H1 (cell line): Measurements from ENCODE around the gene OR9A2. TPM values are rescaled to one million over a fixed set of nuclear protein-coding genes. Genes with fewer than 3 reads are reported as not detected.

ENCODE experiments used
- BCL11A ChIP-seq, 2 experiments: IDR thresholded peaks; one replicate each; pipeline ENCODE4 v1.6.1; 2011; ENCODE audit warnings: low read depth in 2 of 2, low read length in 2 of 2, mild to moderate bottlenecking in 2 of 2
- CEBPB ChIP-seq: IDR thresholded peaks from 2 replicates; pipeline ENCODE4 v1.6.1; 2012; ENCODE audit warnings: low read depth, low read length
- EGR1 ChIP-seq: IDR thresholded peaks from 2 replicates; pipeline ENCODE4 v1.6.1; 2011; ENCODE audit warnings: low read depth, low read length, borderline replicate concordance
- EZH2 ChIP-seq: fragments of 200-600 bp; sonication (generic); IDR thresholded peaks from 2 replicates; pipeline ENCODE4 v1.7.1; 2012; ENCODE audit warnings: low read depth, mild to moderate bottlenecking, moderate library complexity, low read length, inconsistent platforms; ENCODE audit not compliant: severe bottlenecking
- MAFK ChIP-seq: IDR thresholded peaks from 2 replicates; pipeline ENCODE4 v1.6.1; 2012; ENCODE audit warnings: low read depth, mild to moderate bottlenecking, improper control_type of control experiment, low read length
- SIN3A ChIP-seq, 2 experiments: IDR thresholded peaks in 1 of 2; conservative IDR thresholded peaks in 1 of 2; 2 replicates each; pipeline ENCODE4 v1.6.1; 2011 to 2012; ENCODE audit warnings: low read length in 2 of 2, improper control_type of control experiment in 1 of 2, low read depth in 1 of 2, mild to moderate bottlenecking in 1 of 2
- polyA plus RNA-seq, 7 experiments: library from polyadenylated mRNA; depleted of rRNA in 3 of 7; stranded (reverse) in 5 of 7; unstranded in 2 of 7; fragments of >200 nt in 5 of 7; fragments of 200-250 nt in 2 of 7; gene quantifications; 1 replicate in 5 of 7; 2 replicates in 1 of 7; 4 replicates in 1 of 7; pipeline versions ENCODE4 v1.2.1 to v1.2.3, GENCODE V29; 2011 to 2013; ENCODE audit warnings: missing spikeins in 2 of 7, mixed read lengths in 2 of 7
- total RNA-seq: library from RNA; stranded (reverse); fragmentation: NEBNext Ultra II Directional; extraction: Animal tissue kit (Norgen Biotek cat#: 25700); gene quantifications from 2 replicates; pipeline ENCODE4 v1.2.1, GENCODE V29; 2021
- TF ChIP-seq, protein P1 (sequence below): IDR thresholded peaks from 2 replicates; pipeline ENCODE4 v1.6.1; 2012; ENCODE audit warnings: inconsistent platforms

Gene OR9A2
- total and polyA plus RNA-seq, 2 of the 8 experiments (the other 6 are each of a cell fraction or from before 2014, with no cell fraction given): not detected

- TF ChIP-seq SIN3A (conservative IDR thresholded peaks at IDR 0.05 in 1 of 2, IDR thresholded peaks at IDR 0.05 in 1 of 2; ENCODE audit: low read depth in 1 of 2, low read length in 2 of 2) (no peak), MAFK (no peak), EGR1 (no peak), EZH2 (no peak), BCL11A (IDR thresholded peaks at IDR 0.05; ENCODE audit: low read depth in 2 of 2, low read length in 2 of 2) (no peak), CEBPB (no peak)
- TF ChIP-seq, protein P1, sequence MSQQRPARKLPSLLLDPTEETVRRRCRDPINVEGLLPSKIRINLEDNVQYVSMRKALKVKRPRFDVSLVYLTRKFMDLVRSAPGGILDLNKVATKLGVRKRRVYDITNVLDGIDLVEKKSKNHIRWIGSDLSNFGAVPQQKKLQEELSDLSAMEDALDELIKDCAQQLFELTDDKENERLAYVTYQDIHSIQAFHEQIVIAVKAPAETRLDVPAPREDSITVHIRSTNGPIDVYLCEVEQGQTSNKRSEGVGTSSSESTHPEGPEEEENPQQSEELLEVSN: no peak
Observed at GRCh38 chr7:143042159-143042789, 15.3 kb upstream of the OR9A2 start (continued).
